ENCODE results near the gene POU6F2.
"Not testable (repeated sequence)": the region's sequence is repeated elsewhere in the genome, so short reads cannot be mapped to it uniquely, and the experiment has no call there.

Gene POU6F2, protein sequence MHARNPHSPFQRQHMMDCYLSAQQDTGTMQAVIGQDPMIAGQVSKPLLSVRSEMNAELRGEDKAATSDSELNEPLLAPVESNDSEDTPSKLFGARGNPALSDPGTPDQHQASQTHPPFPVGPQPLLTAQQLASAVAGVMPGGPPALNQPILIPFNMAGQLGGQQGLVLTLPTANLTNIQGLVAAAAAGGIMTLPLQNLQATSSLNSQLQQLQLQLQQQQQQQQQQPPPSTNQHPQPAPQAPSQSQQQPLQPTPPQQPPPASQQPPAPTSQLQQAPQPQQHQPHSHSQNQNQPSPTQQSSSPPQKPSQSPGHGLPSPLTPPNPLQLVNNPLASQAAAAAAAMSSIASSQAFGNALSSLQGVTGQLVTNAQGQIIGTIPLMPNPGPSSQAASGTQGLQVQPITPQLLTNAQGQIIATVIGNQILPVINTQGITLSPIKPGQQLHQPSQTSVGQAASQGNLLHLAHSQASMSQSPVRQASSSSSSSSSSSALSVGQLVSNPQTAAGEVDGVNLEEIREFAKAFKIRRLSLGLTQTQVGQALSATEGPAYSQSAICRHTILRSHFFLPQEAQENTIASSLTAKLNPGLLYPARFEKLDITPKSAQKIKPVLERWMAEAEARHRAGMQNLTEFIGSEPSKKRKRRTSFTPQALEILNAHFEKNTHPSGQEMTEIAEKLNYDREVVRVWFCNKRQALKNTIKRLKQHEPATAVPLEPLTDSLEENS

DNA sequence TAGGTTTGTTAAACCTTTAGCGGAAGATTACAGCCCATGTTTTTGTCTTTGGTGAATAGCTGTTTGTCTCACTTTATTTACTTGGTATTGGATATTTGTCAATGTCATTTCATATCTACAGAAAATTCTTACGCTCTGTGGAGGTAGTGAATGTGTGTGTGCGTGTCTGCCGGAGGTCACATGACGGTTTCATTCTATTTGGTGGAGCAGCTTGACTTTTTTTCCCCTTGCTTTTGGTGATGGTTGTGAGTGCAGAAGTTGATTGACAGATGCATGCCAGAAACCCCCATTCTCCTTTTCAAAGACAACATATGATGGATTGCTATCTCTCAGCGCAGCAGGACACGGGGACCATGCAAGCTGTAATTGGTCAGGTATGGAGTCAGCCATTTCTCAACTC, at the start of gene POU6F2:
POU6F2 (plus strand) TSS at position 225 of the 400 bp plus-strand sequence; CDS start at position 270, 45 bp downstream.
- no peak for DNase-seq

DNA sequence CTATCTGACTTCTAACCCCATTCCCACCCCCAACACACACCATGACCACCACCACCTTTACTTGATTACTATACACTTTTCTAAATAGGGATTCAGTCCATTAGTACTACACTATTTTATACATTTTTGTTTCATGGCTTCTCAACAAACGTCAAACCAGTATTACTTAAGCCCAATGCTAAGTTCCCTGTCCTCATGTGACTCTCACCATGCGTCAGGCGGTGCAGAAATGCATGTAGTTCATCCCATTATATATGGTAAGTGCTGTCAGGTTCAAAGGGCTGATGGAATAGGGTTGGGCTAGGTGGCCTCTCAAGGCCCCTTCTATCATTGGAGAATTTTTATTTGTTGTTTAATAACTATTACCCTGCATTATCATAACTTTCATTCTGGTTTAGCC, 49.2 kb upstream of the POU6F2 start:
- no peak for DNase-seq

DNA sequence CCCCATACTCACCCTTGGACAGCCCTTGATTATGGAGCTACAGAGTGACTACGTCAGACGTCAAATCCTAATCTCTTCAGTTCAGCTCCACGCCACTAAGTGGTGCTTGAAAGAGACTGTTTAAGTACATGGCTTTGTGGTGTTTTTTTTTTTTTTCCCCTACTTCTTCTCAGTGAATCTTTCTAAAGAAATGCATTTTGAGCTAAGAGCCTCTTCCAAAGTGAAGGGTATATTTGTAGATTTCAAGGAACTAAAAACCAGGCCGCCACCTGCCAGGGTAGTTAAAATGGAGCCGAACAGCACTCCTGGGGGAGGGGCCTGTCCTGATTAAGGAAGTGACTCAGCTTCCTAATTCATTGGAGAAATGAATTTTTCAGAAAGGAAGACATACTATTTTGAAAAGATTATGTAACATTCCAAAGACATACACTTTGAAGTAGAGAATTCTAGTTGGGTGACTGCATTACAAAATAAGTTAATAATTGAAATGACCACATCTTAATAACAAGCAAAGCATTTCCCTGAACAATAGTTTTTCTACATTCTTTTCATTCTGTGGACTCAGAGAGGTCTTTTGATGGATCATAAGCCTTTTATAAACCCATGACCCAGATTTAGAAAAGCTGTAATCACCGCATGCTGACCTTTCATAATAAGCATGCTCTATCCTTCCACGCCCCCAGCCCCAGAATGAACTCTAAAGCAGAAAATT, 48.1 kb upstream of the POU6F2 start:
- DNase-seq: no peak

DNA sequence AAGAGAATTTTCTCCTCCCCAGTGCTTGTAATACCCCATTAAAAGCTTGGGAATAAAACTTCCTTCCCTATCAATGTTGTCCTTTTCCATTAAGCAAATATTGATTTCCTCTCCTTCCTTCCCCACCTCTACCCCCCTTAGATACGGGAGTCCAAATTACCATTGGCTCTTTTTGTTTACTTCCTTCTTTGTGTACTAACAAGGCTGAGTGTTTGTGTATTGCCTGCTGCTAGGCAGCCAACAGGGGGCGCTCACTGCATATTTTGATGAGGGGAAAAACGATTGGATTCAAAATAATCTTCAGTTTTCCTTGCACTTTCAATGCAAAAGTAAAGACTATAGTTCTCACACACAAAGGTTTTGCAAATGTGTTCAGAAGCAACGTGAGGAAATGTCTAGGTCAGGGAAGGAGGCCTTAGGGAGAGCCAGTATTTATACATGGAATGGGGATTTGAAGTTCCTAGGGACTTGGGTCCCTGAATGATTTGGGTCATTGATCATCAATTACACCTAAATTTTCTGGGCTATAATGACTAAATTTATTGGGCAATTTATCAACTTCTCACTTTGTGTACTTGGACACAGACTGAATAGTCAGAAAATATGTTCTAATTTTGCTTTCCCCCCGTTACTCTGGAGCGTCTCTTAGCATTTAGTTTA, 45.1 kb upstream of the POU6F2 start:
- peak; percentile 43 for DNase-seq

DNA sequence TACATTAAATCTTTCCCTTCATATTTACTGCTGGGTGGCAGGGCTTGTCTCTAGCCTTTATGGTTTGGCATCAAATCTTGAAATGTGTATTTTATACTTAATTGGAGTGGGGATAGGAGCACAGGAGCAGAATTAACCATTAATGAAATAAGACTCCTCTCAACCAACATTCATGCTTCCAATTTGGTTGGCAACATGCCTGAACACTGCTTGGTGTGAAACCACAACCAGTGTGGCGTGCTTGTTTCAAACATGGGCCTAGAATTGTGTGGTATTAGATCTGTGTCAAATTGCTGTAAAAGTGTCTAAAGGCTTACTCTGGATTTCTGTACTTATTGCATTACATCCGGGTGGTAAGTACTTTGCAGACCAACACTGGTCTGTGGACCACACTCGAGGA, 43.7 kb upstream of the POU6F2 start:
- no peak for DNase-seq

DNA sequence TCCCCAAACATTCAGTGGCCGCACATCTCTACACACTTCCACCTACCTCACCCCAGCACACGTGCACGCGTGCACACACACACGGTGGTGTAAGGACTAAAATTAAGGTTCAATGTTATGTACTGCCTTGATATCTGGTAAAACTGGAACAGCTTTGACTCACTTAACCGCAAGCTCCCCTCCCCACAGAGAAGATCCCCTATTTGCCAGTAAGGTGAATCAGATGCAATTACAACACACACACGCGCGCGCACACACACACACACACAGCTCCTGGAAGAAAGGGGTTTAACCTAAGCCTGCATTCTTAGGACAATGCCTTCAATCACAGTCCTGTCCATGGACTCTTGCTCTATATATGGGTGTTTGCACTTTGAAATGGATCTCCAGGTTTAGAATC, 43.2 kb upstream of the POU6F2 start:
- no peak for DNase-seq

DNA sequence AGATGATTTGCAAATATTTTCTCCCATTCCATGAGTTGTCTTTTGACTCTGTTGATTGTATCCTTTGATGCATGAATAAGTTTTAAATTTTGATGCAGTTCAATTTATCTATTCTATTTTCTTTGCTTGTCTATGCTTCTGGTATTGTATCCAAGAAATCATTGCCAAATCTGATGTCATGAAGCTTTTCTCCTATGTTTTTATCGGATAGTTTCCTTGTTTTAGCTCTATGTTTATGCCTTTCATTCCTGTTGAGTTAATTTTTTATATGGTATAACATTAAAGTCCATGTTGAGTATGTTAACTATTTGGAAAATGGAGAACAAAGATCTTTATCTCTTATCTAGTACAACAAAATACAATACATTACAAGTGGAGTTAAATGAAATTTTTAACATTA, 41.1 kb upstream of the POU6F2 start:
- no peak for DNase-seq

DNA sequence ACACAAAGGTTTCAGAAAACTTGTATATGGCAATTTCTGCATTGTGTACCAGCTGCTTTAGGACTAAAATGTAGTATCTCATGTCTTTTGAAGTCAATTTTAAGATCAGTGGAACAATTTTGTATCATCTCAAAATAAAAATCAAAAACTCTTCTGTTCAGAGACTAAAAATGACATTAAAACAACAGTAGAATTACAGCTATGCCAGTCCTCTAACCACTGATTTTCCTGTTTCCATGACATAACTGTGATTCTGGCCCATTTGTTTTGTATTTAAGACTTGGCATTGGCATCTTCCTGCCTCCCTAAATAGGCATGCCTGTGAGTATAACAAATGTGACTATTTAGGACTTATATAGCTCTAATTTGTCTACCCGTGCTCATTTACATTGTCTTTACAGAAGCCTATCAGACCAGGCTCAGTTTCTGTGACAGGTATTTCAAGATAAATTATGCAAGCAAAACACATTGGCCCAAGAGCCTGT, 39.7 kb upstream of the POU6F2 start:
- DNase-seq: no peak

DNA sequence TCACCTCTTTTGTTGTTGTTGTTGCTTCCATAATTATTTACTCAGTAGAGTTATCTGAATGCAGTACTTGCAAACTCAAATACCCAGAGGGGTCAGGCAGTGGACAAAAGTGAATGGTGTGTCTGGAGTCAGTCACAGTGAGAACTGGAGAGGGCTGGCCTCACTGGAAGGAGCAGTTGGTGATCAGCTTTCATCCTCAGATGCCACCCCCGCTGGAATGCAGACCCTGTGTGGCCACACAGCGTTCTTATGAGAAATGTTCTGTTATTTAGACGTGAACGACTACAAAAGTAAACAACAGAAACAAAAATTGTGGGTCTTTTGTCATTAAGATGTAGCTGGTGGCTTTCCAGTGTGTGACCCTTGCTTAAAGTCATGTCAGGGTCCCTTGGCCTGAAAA, 39.1 kb upstream of the POU6F2 start:
- DNase-seq: no peak

DNA sequence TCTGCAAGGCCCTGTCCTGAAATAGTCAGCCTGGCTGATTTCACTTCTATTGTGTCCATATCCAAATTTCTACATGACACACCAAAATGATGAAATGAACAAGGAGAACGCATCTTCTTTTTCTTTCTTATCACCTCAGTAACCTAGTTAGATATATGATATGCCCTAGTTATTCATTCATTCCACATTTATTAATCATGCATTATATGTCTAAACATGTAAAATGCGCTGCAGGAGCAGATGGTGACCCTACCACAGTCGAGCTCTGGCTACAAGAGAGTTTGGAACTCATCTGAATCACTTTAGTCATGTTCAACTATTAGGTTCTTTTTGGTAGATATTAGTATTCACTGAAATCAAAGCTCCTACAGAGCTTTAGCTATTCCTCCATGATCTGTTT, 36.9 kb upstream of the POU6F2 start:
- no peak for DNase-seq

DNA sequence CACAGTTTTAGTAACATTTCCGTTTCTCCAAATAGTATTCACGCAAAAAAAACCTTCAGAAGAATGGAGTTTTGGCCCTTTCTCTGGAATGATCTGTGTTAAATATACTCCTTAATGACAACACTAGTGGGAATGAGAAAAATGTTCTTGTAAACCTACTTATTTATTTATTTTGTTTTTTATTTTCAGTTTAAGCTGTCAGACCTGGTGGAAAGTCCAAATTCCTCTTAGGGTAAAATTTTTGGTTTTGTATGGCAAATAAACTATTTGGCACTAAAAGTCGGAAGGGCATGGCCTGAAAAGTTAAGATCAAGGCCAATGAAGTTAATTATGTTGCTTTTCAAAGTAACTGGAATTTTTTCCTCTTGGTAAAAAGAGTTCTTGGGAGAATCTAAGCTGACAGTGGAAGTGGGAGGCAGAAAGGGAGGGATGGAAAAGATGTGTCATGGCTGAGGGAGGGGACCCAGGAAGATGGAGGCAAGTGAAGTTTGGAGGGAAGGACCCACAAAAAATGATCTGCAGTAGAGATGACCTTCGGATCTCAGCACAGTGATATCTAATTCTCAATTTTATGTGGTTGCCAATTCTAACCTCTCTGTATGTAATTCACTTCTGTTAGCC, 35.2 kb upstream of the POU6F2 start:
- no peak for DNase-seq

DNA sequence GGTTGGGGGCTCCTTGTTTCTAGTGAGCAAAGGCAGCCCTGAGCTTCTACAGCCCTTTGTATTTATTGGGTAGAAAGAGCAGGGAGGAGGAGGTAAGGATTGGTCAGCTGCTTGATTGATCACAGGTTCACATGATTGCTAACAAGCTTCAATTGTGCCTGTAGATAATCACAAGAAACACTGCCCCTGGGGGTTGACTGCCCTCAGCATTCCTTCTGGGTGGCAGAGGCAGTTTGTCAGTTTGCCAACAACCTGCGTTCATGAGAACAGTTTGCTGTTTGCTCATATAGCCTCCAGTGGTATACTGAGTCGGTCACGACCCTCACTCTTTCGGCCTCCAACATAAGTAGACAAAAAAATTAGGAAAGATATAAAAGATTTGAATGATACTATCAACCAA, 30.2 kb upstream of the POU6F2 start:
- DNase-seq: not testable (repeated sequence)

DNA sequence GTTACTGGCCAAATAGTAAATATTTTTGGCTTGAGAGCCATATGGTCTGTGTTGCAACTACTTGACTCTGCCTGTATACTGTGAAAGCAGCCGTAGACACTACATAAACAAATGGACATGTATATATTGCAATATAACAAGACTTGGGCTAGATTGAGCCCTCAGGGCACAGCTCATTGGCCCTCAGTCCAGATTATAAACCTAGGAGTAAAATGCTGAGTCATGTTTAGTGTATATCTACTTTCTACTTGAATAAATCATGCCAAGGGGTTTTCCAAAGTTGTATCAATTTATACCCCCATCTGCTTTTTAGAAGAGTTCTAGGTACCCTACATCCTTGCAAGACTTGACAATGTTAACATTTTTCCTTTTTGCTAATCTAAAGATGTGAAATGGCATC, 27.4 kb upstream of the POU6F2 start:
- no peak for DNase-seq

DNA sequence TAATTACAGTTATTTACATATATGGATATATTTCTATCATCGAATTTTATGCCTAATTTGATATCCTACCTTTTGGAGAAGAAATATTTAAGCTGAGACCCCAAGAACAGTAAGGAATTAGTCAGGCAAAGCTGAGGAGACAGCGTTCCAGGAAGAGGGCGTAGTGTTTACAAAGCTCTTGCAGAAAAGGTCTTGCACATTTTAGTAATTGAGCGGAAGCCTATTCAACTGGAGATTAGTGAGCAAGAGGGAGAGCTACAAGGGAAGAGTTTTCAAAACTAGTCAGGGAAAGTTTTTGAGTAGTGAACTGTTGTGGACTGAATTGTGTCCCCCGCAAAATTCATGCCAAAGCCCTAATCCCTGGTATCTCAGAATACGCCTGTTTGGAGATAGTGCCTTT, 26.5 kb upstream of the POU6F2 start:
- DNase-seq: no peak

DNA sequence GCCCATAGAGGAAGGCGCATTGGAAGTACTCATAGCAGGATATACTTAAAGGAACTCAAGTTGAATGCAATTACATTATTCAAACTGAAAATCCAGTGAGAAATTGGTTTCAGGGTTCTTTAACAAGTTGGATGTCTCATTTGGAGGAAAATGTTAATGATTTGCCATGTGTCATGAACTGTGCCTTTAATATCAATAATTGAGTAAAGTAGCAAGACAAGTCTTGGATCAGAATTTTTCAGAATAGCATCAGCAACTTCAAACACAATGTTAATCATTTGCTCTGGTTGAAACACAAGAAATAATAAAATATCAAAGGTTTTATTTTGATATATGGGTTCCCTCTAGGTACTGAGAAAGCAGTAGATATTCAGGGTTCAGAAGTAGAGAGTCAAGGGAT, 24.5 kb upstream of the POU6F2 start:
- DNase-seq: no peak

DNA sequence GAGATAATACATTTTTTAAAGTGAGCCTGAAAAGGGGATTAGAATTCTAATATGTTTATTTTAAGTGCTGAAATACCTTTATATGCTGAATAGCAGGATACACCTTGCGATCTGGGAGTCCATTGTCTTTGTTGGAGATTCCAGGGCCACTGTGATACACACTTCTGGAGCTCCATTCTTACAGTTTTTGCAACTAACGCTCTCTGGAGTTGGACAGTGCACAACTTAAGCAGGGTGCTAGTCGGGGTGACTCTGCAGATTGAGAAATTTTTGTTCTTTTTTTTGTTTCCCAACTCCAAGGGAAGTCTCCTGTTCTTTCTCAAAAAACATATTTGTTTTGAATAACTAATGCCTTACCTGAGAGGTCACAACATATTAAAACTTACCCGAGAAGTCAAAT, 23.7 kb upstream of the POU6F2 start:
- no peak for DNase-seq

DNA sequence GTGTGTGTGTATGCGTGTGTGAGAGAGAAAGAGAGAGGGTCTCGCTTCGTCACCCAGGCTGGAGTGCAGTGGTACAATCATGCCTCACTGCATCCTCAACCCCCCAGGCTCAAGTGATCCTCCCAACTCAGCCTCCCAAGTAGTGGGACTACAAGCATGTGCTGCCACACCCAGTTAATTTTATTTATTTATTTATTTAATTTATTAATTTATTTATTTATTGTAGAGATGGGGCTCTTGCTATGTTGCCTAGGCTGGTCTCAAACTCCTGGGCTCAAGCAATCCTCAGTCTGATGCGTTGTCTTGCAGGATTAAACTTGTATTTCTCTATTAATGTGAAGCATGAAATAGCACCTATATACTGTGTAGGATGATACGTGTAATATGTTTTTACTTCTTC, 21.8 kb upstream of the POU6F2 start:
- no peak for DNase-seq

DNA sequence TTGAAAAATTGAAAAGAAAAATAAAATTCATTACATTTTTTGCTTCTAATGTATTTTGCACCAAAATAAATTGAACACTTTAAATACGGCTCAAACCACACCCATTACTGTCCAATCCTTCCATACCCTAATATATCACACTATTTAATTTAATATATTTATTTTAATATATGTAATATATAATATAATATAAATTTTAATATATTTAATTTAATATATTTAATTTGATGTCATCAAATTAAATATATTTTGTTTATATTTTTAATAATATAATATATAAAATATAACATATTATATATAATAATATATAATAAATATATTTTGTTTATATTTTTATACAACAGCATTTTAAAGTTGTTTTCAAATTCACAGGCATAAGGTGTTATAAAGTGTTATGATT, 15.7 kb upstream of the POU6F2 start:
- DNase-seq: no peak

DNA sequence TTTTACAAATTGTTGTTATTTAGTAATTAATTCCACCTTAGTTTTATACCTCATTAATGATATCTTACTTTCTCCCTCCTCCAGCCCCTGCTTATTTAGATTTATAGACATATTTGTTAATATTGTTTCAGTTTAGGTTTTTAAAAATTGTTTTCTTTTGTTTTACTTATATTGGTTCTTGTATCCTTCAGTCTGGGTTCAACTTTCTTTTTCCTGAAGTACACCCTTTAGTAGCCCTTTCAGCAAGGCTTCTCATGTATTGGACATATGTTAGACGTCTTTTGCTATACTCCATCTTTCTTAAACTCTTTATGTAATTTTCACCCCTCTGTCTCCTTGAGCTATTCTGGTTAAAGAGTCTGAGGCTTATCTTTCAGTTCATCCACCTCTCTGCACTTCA, 12.8 kb upstream of the POU6F2 start:
- DNase-seq: no peak

DNA sequence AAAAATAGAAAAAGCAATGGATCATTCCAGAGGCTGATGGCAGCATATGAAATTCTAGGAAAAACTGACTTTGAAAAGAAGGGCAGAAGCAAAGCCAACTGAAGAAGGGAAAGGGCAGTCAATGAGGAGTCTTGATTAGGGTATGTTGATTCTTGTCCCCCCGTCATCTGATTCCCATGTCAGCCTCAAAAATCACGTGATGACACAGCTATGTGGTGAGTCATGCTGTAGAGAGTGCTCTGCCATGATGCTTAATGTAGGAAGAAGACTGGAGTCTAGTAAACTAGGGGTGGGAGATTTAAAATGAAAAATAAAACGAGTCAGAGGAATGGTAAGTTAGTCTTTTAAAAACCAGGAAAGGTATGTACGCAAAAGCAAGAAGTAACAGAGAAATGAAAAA, 3.9 kb upstream of the POU6F2 start:
- no peak for DNase-seq

DNA sequence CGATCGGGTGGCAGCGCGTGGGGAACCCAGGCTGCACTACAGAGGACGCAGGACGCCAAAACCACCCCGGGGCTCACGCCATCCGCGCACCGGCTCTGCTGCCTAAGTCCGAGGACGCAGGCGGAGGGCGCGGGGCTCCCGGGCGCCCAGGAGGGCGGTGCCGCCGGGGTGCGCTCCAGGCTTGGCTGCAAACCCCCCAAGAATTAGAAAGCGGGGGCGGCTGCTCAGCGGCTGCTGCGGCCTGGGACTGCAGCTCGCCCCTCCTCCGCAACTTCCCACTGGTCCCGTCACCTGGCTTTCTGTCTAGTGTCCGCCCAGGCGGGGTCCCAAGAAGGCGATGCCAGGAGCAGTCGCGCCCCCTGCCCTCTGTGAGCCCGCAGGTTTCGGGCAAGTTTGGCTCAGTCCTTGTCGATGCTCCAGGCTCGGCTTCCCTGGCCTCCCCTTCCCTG, 1.7 kb upstream of the POU6F2 start:
- no peak for DNase-seq

DNA sequence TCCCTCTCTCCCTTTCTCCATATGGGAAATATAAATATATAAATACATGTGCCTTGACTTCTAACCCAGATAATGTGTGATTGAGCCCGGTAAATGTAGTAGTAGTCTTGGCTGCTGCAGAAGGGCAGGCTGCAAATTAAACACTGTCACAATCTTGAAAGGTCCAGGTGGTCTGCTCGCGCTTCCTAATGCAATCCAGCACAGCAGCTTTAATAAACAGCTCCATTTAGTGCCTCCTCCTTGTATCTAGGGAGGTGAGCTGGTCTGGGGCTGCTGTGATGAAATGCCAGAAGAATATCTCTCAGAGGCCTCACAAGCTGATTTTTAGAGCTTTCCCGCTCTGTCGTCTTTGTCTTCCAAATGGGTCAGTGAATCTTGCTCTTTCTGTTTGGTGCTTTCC, 782 bp downstream of the POU6F2 start:
- DNase-seq: no peak

DNA sequence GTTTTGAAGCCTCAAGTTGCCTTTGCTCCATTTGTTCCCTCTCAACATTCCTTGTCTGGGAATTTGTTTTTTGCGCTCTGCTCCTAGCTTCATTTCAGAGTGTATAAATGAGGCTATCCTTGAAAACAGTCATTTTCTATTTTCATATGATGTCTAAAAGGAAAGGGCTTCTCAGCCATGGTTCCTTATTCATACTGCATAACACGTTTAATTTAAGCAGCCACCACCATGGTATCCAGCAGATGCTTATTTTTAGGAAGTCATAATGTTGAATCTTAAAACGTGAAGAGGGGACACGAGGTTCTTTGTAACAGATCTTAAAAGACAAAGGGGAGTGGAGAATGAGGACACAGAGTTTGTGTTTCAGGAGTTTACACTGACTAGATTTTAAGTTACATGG, 14.5 kb downstream of the POU6F2 start:
- DNase-seq: no peak

Measured in NCI-H2107 (cell line).